HG02938 (cell line): ENCODE measurements around the gene SCGB1C1.
"Not testable (repeated sequence)": the region's sequence is repeated elsewhere in the genome, so short reads cannot be mapped to it uniquely, and the experiment has no call there.

Experiments
- ATAC-seq: cut with Tn5 transposase; IDR thresholded peaks from one replicate; pipeline ENCODE4 v1.9.1; 2021; ENCODE audit warnings: mild to moderate bottlenecking, moderate library complexity; ENCODE audit not compliant: unreplicated experiment

SCGB1C1 gene

GRCh38 chr11:192674-193128 lies at the start of gene SCGB1C1:
SCGB1C1 (plus strand) TSS chr11:193078; CDS start chr11:193100, 22 bp downstream.
- not testable (repeated sequence) for ATAC-seq

GRCh38 chr11:180242-180641 lies 12.6 kb upstream of the SCGB1C1 start:
- not testable (repeated sequence) for ATAC-seq

DNA sequence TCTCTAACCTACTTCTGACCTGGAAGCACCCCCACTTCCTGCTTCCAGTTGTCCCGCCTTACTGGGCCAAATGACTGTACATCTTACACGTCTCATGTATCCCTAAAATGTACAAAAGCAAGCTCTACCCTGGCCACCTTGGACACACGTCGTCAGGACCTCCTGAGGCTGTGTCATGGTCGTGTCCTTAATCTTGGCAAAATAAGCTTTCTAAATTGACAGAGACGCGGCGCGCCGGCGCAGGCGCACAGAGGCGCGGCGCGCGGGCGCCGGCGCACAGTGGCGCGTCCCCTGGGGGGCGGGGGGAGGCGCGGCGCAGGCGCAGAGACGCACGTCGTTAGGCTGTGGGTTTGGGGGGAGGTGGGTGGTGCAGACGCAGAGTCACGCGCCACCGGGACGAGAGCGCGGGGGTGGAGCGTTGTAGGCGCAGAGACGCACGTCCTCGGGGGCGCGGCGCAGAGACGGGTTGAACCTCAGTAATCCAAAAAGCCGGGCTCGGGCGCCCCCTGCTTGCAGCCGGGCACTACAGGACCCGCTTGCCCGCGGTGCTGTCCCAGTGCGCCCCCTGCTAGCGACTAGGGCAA lies 3.6 kb upstream of the SCGB1C1 start:
- ATAC-seq, result not testable (repeated sequence)

DNA sequence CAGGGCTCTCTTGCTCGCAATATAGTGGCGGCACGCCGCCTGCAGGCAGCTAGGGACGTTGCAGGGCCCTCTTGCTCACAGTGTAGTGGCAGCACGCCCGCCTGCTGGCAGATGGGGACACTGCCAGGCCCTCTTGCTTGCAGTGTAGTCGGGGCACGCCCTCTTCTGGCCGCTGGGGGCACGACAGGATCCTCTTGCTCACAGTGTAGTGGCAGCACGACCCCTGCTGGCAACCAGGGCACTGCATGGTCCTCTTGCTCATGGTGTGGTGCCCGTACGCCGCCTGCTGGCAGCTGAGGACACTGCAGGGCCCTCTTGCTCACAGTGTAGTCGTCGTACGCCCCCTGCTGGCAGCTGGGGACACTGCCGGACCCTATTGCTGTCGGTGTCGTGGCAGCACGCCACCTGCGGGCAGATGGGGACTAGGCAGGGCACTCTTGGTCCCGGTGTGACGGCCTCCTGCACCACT lies 3.0 kb upstream of the SCGB1C1 start:
- peak; percentile 60 for ATAC-seq

DNA sequence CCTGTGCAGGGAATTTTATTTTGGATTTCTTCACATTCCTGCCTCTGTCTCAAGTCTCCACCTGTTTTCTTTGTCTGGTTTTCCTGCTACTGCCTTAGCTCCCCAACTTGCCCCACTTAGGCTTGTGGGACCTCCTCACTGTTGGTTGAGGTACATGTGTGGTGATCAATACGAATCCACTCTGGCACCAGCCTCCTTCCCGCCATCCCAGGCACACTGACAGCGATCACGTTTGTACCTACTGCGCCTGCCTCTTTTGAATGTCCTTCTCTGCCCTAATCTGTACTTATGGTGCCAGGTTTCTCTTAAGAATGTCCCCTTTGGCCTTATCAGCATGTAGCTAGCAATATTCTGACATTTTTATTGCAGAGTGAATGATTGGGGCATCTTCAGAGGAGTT lies 2.3 kb upstream of the SCGB1C1 start:
- ATAC-seq, result not testable (repeated sequence)

- ATAC-seq, result not testable (repeated sequence)
These were observed 1.1 kb upstream of the SCGB1C1 start for GRCh38 chr11:191490-192478.

GRCh38 chr11:193481-193880 lies 603 bp downstream of the SCGB1C1 start:
- not testable (repeated sequence) for ATAC-seq

DNA sequence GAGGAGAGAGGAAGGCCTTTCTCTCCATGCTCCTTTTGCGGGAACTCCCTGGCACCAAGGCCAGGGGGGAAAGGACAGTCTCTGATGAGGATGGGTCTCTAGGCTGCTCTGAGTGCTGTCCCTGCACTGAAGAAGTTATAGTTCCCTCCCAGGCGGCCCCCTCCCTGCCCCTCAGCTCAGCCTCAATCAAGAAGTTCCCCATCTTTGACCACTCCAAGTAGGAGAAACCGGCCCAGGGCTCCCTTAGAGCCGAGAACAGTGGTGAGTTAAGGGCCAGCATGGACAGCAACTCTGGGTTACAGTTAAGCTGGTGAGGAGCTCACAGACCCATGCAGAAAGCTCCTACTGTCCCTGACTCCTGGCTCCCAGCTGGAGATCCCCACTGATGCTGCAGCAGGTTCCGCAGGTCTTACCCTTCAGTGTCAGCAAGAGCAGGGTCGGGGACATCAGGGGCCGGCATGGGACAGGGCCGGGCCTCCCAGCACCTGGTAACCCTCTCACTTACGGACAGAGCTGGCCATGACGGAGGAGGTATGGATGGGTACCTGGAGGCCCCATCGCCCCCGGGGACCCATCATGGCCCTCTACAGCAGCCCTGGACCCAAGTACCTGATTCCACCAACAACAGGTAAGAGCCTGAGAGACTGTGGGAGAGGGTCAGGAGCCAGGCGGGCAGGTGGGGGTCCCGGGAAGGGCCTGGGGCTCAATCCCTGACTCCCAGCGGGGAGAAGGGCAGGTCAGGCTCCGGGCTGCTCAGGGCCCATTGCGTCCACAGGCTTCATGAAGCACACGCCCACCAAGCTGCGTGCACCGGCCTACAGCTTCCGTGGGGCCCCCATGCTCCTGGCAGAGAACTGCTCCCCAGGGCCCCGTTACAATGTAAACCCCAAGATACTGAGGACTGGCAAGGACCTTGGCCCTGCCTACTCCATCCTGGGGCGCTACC lies 4.2 kb downstream of the SCGB1C1 start:
- ATAC-seq, result no peak

- ATAC-seq, result no peak
These were observed 4.9 kb downstream of the SCGB1C1 start for GRCh38 chr11:197741-198235.

GRCh38 chr11:198236-198806 lies 5.4 kb downstream of the SCGB1C1 start:
- ATAC-seq, result no peak

- ATAC-seq, result no peak
These were observed 6.2 kb downstream of the SCGB1C1 start for GRCh38 chr11:199004-199581.

GRCh38 chr11:199782-200181 lies 6.9 kb downstream of the SCGB1C1 start:
- no peak for ATAC-seq

GRCh38 chr11:200224-201003 lies 7.5 kb downstream of the SCGB1C1 start:
- no peak for ATAC-seq

GRCh38 chr11:201966-202365 lies 9.1 kb downstream of the SCGB1C1 start:
- no peak for ATAC-seq

GRCh38 chr11:202490-202889 lies 9.6 kb downstream of the SCGB1C1 start:
- ATAC-seq, result no peak

GRCh38 chr11:203056-203944 lies 10.4 kb downstream of the SCGB1C1 start:
- ATAC-seq, result no peak

- ATAC-seq, result no peak
These were observed 11.2 kb downstream of the SCGB1C1 start for GRCh38 chr11:203945-204586.
